ENCODE measurements around the gene SAPCD2. TPM values are rescaled to one million over a fixed set of nuclear protein-coding genes. Genes with fewer than 3 reads are reported as not detected.

The SAPCD2 gene
- total RNA-seq, 1 donor from 2014 or later, result 17.6 TPM

- no peak for DNase-seq (ENCODE audit: low read depth, low spot score)
Measured at GRCh38 chr9:137019891-137020683, 50.3 kb downstream of the SAPCD2 start.

GRCh38 chr9:137018761-137019559, 51.4 kb downstream of the SAPCD2 start:
- no peak for DNase-seq (ENCODE audit: low read depth, low spot score)

GRCh38 chr9:137017791-137018497, 52.4 kb downstream of the SAPCD2 start:
- no peak for DNase-seq (ENCODE audit: low read depth, low spot score)

- no peak for DNase-seq (ENCODE audit: low read depth, low spot score)
Measured at GRCh38 chr9:137017071-137017470, 53.3 kb downstream of the SAPCD2 start.

GRCh38 chr9:137016436-137016835, 53.9 kb downstream of the SAPCD2 start:
- no peak for DNase-seq (ENCODE audit: low read depth, low spot score)

- DNase-seq (ENCODE audit: low read depth, low spot score), result no peak
Measured at GRCh38 chr9:137015976-137016375, 54.4 kb downstream of the SAPCD2 start.

GRCh38 chr9:137015540-137015930, 54.8 kb downstream of the SAPCD2 start:
- no peak for DNase-seq (ENCODE audit: low read depth, low spot score)

GRCh38 chr9:137014776-137015539, 55.4 kb downstream of the SAPCD2 start:
- DNase-seq (ENCODE audit: low read depth, low spot score), result no peak

- no peak for DNase-seq (ENCODE audit: low read depth, low spot score)
Measured at GRCh38 chr9:137014166-137014565, 56.2 kb downstream of the SAPCD2 start.

GRCh38 chr9:137013571-137013940, 56.8 kb downstream of the SAPCD2 start:
- no peak for DNase-seq (ENCODE audit: low read depth, low spot score)

- DNase-seq (ENCODE audit: low read depth, low spot score), result no peak
Measured at GRCh38 chr9:137012694-137013570, 57.4 kb downstream of the SAPCD2 start.

Other genes with a start within 250 kb of the SAPCD2 start
- 0.66 and 0.78 TPM in 2 replicates for gene AJM1, start 228.1 kb downstream of the SAPCD2 start, total RNA-seq
- gene PHPT1, start 221.1 kb downstream of the SAPCD2 start, total RNA-seq, result 150 and 171 TPM in 2 replicates
- gene MAMDC4, start 218.2 kb downstream of the SAPCD2 start, total RNA-seq, result 0.86 and 2.1 TPM in 2 replicates
- 279 and 309 TPM in 2 replicates for gene EDF1, start 204.2 kb downstream of the SAPCD2 start, total RNA-seq
- gene TRAF2, start 184.0 kb downstream of the SAPCD2 start, total RNA-seq, result 12.7 and 23.9 TPM in 2 replicates
- gene FBXW5, start 125.8 kb downstream of the SAPCD2 start, total RNA-seq, result 171 and 182 TPM in 2 replicates
- 0.67 TPM in 1 of 2 replicates, not detected in the other for gene C8G, start 125.3 kb downstream of the SAPCD2 start, total RNA-seq
- gene LCN12, start 118.3 kb downstream of the SAPCD2 start, total RNA-seq, result not detected in 2 replicates
- not detected in 2 replicates for gene PTGDS, start 93.1 kb downstream of the SAPCD2 start, total RNA-seq
- not detected in 2 replicates for gene LCNL1, start 87.6 kb downstream of the SAPCD2 start, total RNA-seq
- gene PAXX, start 78.1 kb downstream of the SAPCD2 start, total RNA-seq, result 17.8 and 18.0 TPM in 2 replicates
- gene CLIC3, start 74.0 kb downstream of the SAPCD2 start, total RNA-seq, result 0.33 and 0.46 TPM in 2 replicates
- gene ABCA2, start 42.3 kb downstream of the SAPCD2 start, total RNA-seq, result 7.9 and 15.7 TPM in 2 replicates
- not detected in 2 replicates for gene FUT7, start 38.5 kb downstream of the SAPCD2 start, total RNA-seq
- 31.2 and 33.0 TPM in 2 replicates for gene NPDC1, start 24.4 kb downstream of the SAPCD2 start, total RNA-seq
- gene ENTPD2, start 16.5 kb downstream of the SAPCD2 start, total RNA-seq, result not detected in 2 replicates
- gene UAP1L1, start 7.0 kb upstream of the SAPCD2 start, total RNA-seq, result 15.4 and 17.0 TPM in 2 replicates
- 58.1 and 76.7 TPM in 2 replicates for gene MAN1B1, start 16.4 kb upstream of the SAPCD2 start, total RNA-seq
- 73.7 and 133 TPM in 2 replicates for gene DPP7, start 44.2 kb upstream of the SAPCD2 start, total RNA-seq
- gene GRIN1, start 68.6 kb upstream of the SAPCD2 start, total RNA-seq, result 0.04 and 0.26 TPM in 2 replicates
- gene LRRC26, start 99.5 kb upstream of the SAPCD2 start, total RNA-seq, result not detected in 2 replicates
- not detected in 2 replicates for gene TMEM210, start 101.5 kb upstream of the SAPCD2 start, total RNA-seq
- gene ANAPC2, start 118.0 kb upstream of the SAPCD2 start, total RNA-seq, result 24.4 and 30.5 TPM in 2 replicates
- 107 and 115 TPM in 2 replicates for gene SSNA1, start 118.1 kb upstream of the SAPCD2 start, total RNA-seq
- gene TPRN, start 130.2 kb upstream of the SAPCD2 start, total RNA-seq, result 5.1 and 6.4 TPM in 2 replicates
- 26.1 and 34.2 TPM in 2 replicates for gene TMEM203, start 135.1 kb upstream of the SAPCD2 start, total RNA-seq
- gene NDOR1, start 135.1 kb upstream of the SAPCD2 start, total RNA-seq, result 3.5 and 4.2 TPM in 2 replicates
- 0.07 and 0.33 TPM in 2 replicates for gene RNF208, start 151.7 kb upstream of the SAPCD2 start, total RNA-seq
- gene CYSRT1, start 154.6 kb upstream of the SAPCD2 start, total RNA-seq, result 0.11 and 0.46 TPM in 2 replicates
- 0.07 TPM in 2 replicates for gene RNF224, start 156.9 kb upstream of the SAPCD2 start, total RNA-seq
- not detected in 2 replicates for gene SLC34A3, start 160.3 kb upstream of the SAPCD2 start, total RNA-seq
- gene TUBB4B, start 170.7 kb upstream of the SAPCD2 start, total RNA-seq, result 279 and 476 TPM in 2 replicates
- gene STPG3, start 180.7 kb upstream of the SAPCD2 start, total RNA-seq, result not detected in 2 replicates
- 78.1 and 78.6 TPM in 2 replicates for gene NELFB, start 184.8 kb upstream of the SAPCD2 start, total RNA-seq
- gene TOR4A, start 207.2 kb upstream of the SAPCD2 start, total RNA-seq, result 28.9 and 35.3 TPM in 2 replicates
- 14.0 and 16.0 TPM in 2 replicates for gene NRARP, start 231.7 kb upstream of the SAPCD2 start, total RNA-seq